Neural progenitor cell (in vitro differentiated cells): ENCODE data around the gene CDH1. TPM values are rescaled to one million over a fixed set of nuclear protein-coding genes. Genes with fewer than 3 reads are reported as not detected.

ENCODE experiments used
- DNase-seq: peaks from one replicate; pipeline ENCODE4 v3.0.0-alpha.2; 2016; ENCODE audit warnings: low spot score
- H2AFZ ChIP-seq: fragments of 200-600 bp; sonication (generic); replicated peaks from 2 replicates; pipeline ENCODE4 v1.6.1; 2016; ENCODE audit warnings: antibody characterized with exemption
- H3F3A ChIP-seq: fragments of 200-600 bp; sonication (generic); 2 replicates; pipeline ENCODE4 v1.6.1; 2016; ENCODE audit warnings: antibody characterized with exemption, low read depth
- H3K27ac ChIP-seq: fragments of 200-600 bp; sonication (generic); 2 replicates; pipeline ENCODE4 v1.5.1; 2016; ENCODE audit warnings: mild to moderate bottlenecking
- H3K27me3 ChIP-seq: fragments of 200-600 bp; sonication (generic); 2 replicates; pipeline ENCODE4 v1.6.1; 2016; ENCODE audit warnings: mild to moderate bottlenecking, moderate library complexity
- H3K36me3 ChIP-seq: fragments of 200-600 bp; sonication (generic); 2 replicates; pipeline ENCODE4 v1.5.1; 2016
- H3K4me1 ChIP-seq: fragments of 200-600 bp; sonication (generic); 2 replicates; pipeline ENCODE4 v1.6.1; 2016; ENCODE audit warnings: mixed run types
- H3K4me2 ChIP-seq: fragments of 200-600 bp; sonication (generic); 2 replicates; pipeline ENCODE4 v1.6.1; 2016
- H3K4me3 ChIP-seq: fragments of 200-600 bp; sonication (generic); 2 replicates; pipeline ENCODE4 v1.5.1; 2016
- H3K79me2 ChIP-seq: fragments of 200-600 bp; sonication (generic); 2 replicates; pipeline ENCODE4 v1.6.1; 2016; ENCODE audit warnings: low read depth
- H3K9ac ChIP-seq: fragments of 200-600 bp; sonication (generic); 2 replicates; pipeline ENCODE4 v1.6.1; 2016
- H3K9me3 ChIP-seq: fragments of 200-600 bp; sonication (generic); 2 replicates; pipeline ENCODE4 v1.5.1; 2016; ENCODE audit warnings: low read depth
- H4K20me1 ChIP-seq: fragments of 200-600 bp; sonication (generic); 2 replicates; pipeline ENCODE4 v1.6.1; 2016; ENCODE audit warnings: low read depth
- H3K27ac Mint-ChIP-seq: 3 replicates; pipeline ENCODE4 v1.8.0; 2021; ENCODE audit warnings: mixed read lengths
- H3K27me3 Mint-ChIP-seq: 2 replicates; pipeline ENCODE4 v1.8.0; 2022; ENCODE audit warnings: low read depth, mild to moderate bottlenecking, inconsistent platforms, moderate library complexity, mixed read lengths; ENCODE audit not compliant: insufficient read depth
- H3K36me3 Mint-ChIP-seq: 3 replicates; pipeline ENCODE4 v1.8.0; 2021; ENCODE audit warnings: mixed read lengths
- H3K4me1 Mint-ChIP-seq: 3 replicates; pipeline ENCODE4 v1.8.0; 2021; ENCODE audit warnings: mixed read lengths
- H3K4me3 Mint-ChIP-seq: 3 replicates; pipeline ENCODE4 v1.8.0; 2021; ENCODE audit warnings: mild to moderate bottlenecking, moderate library complexity, mixed read lengths
- H3K9me3 Mint-ChIP-seq: 3 replicates; pipeline ENCODE4 v1.8.0; 2020; ENCODE audit warnings: mixed read lengths
- CTCF ChIP-seq: fragments of 200-600 bp; sonication (generic); IDR thresholded peaks from 2 replicates; pipeline ENCODE4 v1.5.1; 2017; ENCODE audit warnings: antibody characterized with exemption, mild to moderate bottlenecking
- EZH2 ChIP-seq: fragments of 200-600 bp; sonication (generic); IDR thresholded peaks from 2 replicates; pipeline ENCODE4 v1.6.1; 2017; ENCODE audit warnings: antibody characterized with exemption, mild to moderate bottlenecking, moderate library complexity
- EZH2phosphoT487 ChIP-seq: fragments of 200-600 bp; sonication (generic); IDR thresholded peaks from 2 replicates; pipeline ENCODE4 v1.6.1; 2017; ENCODE audit warnings: antibody characterized with exemption
- total RNA-seq: library from RNA; depleted of rRNA; stranded (reverse); fragments of >200 nt; gene quantifications from 2 replicates; pipeline ENCODE4 v1.2.3, GENCODE V29; 2015; ENCODE audit warnings: low replicate concordance

The CDH1 gene
- total RNA-seq, 1 donor from 2014 or later = 3.3 TPM

GRCh38 chr16:68728523-68728922 lies 8.6 kb upstream of the CDH1 start:
- no peaks in the 10 kb centered on the region for H3K4me1 Mint-ChIP-seq
- H3K27ac Mint-ChIP-seq = no peak overlapping the region
- DNase-seq = no peak
- Histone ChIP-seq H3K4me3 (no peak overlapping the region), H2AFZ (no peak overlapping the region), H3K4me1 (peaks cover 9% of the 10 kb centered on the region), H3K36me3 (no peaks in the 10 kb centered on the region), H4K20me1 (no peaks in the 10 kb centered on the region), H3K27ac (no peak overlapping the region), H3K4me2 (no peak overlapping the region), H3F3A (peaks cover 6% of the 10 kb centered on the region), H3K27me3 (no peaks in the 10 kb centered on the region), H3K9me3 (no peaks in the 10 kb centered on the region), H3K79me2 (no peaks in the 10 kb centered on the region), H3K9ac (no peak overlapping the region)
- H3K9me3 Mint-ChIP-seq = no peaks in the 10 kb centered on the region
- H3K36me3 Mint-ChIP-seq = no peaks in the 10 kb centered on the region
- TF ChIP-seq CTCF = no peak
- TF ChIP-seq EZH2phosphoT487 = no peak
- TF ChIP-seq EZH2 = no peak
- no peak overlapping the region for H3K4me3 Mint-ChIP-seq
- H3K27me3 Mint-ChIP-seq = peaks cover 5% of the 10 kb centered on the region

GRCh38 chr16:68731637-68732036 lies 5.5 kb upstream of the CDH1 start:
- peaks cover under 1% of the 10 kb centered on the region for H3K4me1 Mint-ChIP-seq
- no peak overlapping the region for H3K9ac ChIP-seq
- H3K79me2 ChIP-seq = no peaks in the 10 kb centered on the region
- no peak overlapping the region for H3K4me3 ChIP-seq
- no peaks in the 10 kb centered on the region for H4K20me1 ChIP-seq
- no peak overlapping the region for H3K27ac Mint-ChIP-seq
- no peak for TF ChIP-seq CTCF
- no peak for TF ChIP-seq EZH2phosphoT487
- TF ChIP-seq EZH2 = no peak
- H3K36me3 Mint-ChIP-seq = no peaks in the 10 kb centered on the region
- H3K36me3 ChIP-seq = no peaks in the 10 kb centered on the region
- peaks cover 6% of the 10 kb centered on the region for H3F3A ChIP-seq
- peaks cover 2% of the 10 kb centered on the region for H3K9me3 Mint-ChIP-seq
- H3K27me3 Mint-ChIP-seq = peaks cover 27% of the 10 kb centered on the region
- H3K27ac ChIP-seq = no peak overlapping the region
- H2AFZ ChIP-seq = no peak overlapping the region
- no peaks in the 10 kb centered on the region for H3K9me3 ChIP-seq
- H3K4me3 Mint-ChIP-seq = no peak overlapping the region
- no peak overlapping the region for H3K4me2 ChIP-seq
- H3K27me3 ChIP-seq = peaks cover 8% of the 10 kb centered on the region
- DNase-seq = no peak
- H3K4me1 ChIP-seq = peaks cover 9% of the 10 kb centered on the region

GRCh38 chr16:68732042-68732680 lies 4.9 kb upstream of the CDH1 start:
- H3K27me3 ChIP-seq = peaks cover 14% of the 10 kb centered on the region
- no peak overlapping the region for H3K4me3 ChIP-seq
- H2AFZ ChIP-seq = peak overlapping the region; percentile 53
- peaks cover 6% of the 10 kb centered on the region for H3F3A ChIP-seq
- no peak overlapping the region for H3K4me3 Mint-ChIP-seq
- DNase-seq = peak; percentile 30
- H3K4me2 ChIP-seq = no peak overlapping the region
- no peaks in the 10 kb centered on the region for H3K9me3 ChIP-seq
- no peak overlapping the region for H3K27ac ChIP-seq
- H3K79me2 ChIP-seq = no peaks in the 10 kb centered on the region
- peaks cover 3% of the 10 kb centered on the region for H3K4me1 Mint-ChIP-seq
- TF ChIP-seq EZH2phosphoT487 = no peak
- TF ChIP-seq EZH2 = no peak
- no peak for TF ChIP-seq CTCF
- peaks cover 31% of the 10 kb centered on the region for H3K27me3 Mint-ChIP-seq
- no peaks in the 10 kb centered on the region for H3K36me3 ChIP-seq
- no peaks in the 10 kb centered on the region for H3K36me3 Mint-ChIP-seq
- H3K9ac ChIP-seq = no peak overlapping the region
- H3K9me3 Mint-ChIP-seq = peaks cover 2% of the 10 kb centered on the region
- peaks cover 9% of the 10 kb centered on the region for H3K4me1 ChIP-seq
- no peaks in the 10 kb centered on the region for H4K20me1 ChIP-seq
- no peak overlapping the region for H3K27ac Mint-ChIP-seq
